ENCODE measurements around the gene STARD7.
"Not testable (repeated sequence)": the region's sequence is repeated elsewhere in the genome, so short reads cannot be mapped to it uniquely, and the experiment has no call there.

STARD7 gene

GRCh38 chr2:96208143-96209010 lies at the start of gene STARD7:
TSS of gene STARD7 (minus strand) at chr2:96208827. CDS start at chr2:96208434, 393 bp downstream.
- DNase-seq (ENCODE audit: low spot score), result peak; percentile 99

GRCh38 chr2:96257744-96258143 lies 49.1 kb upstream of the STARD7 start:
- DNase-seq (ENCODE audit: low spot score), result not testable (repeated sequence)

GRCh38 chr2:96256611-96257113 lies 48.0 kb upstream of the STARD7 start:
- no peak for DNase-seq (ENCODE audit: low spot score)

GRCh38 chr2:96254571-96254970 lies 45.9 kb upstream of the STARD7 start:
- DNase-seq (ENCODE audit: low spot score), result no peak

GRCh38 chr2:96253006-96253405 lies 44.4 kb upstream of the STARD7 start:
- no peak for DNase-seq (ENCODE audit: low spot score)

- no peak for DNase-seq (ENCODE audit: low spot score)
Measured at GRCh38 chr2:96252526-96252925, 43.9 kb upstream of the STARD7 start.

- DNase-seq (ENCODE audit: low spot score), result no peak
Measured at GRCh38 chr2:96251721-96252292, 43.2 kb upstream of the STARD7 start.

- no peak for DNase-seq (ENCODE audit: low spot score)
Measured at GRCh38 chr2:96250188-96250587, 41.6 kb upstream of the STARD7 start.

GRCh38 chr2:96249654-96250053 lies 41.0 kb upstream of the STARD7 start:
- no peak for DNase-seq (ENCODE audit: low spot score)

GRCh38 chr2:96248624-96249023 lies 40.0 kb upstream of the STARD7 start:
- DNase-seq (ENCODE audit: low spot score), result no peak

GRCh38 chr2:96247896-96248295 lies 39.3 kb upstream of the STARD7 start:
- DNase-seq (ENCODE audit: low spot score), result no peak

- DNase-seq (ENCODE audit: low spot score), result no peak
Measured at GRCh38 chr2:96247009-96247408, 38.4 kb upstream of the STARD7 start.

- DNase-seq (ENCODE audit: low spot score), result peak; percentile 27
Measured at GRCh38 chr2:96245609-96246390, 37.2 kb upstream of the STARD7 start.

- no peak for DNase-seq (ENCODE audit: low spot score)
Measured at GRCh38 chr2:96243843-96244242, 35.2 kb upstream of the STARD7 start.

- DNase-seq (ENCODE audit: low spot score), result peak; percentile 91
Measured at GRCh38 chr2:96241900-96242611, 33.4 kb upstream of the STARD7 start.

GRCh38 chr2:96241227-96241626 lies 32.6 kb upstream of the STARD7 start:
- no peak for DNase-seq (ENCODE audit: low spot score)

- no peak for DNase-seq (ENCODE audit: low spot score)
Measured at GRCh38 chr2:96240341-96241038, 31.9 kb upstream of the STARD7 start.

- no peak for DNase-seq (ENCODE audit: low spot score)
Measured at GRCh38 chr2:96239745-96240264, 31.2 kb upstream of the STARD7 start.

GRCh38 chr2:96239091-96239490 lies 30.5 kb upstream of the STARD7 start:
- no peak for DNase-seq (ENCODE audit: low spot score)

GRCh38 chr2:96238266-96238665 lies 29.6 kb upstream of the STARD7 start:
- DNase-seq (ENCODE audit: low spot score), result no peak

- DNase-seq (ENCODE audit: low spot score), result no peak
Measured at GRCh38 chr2:96236882-96237281, 28.3 kb upstream of the STARD7 start.
